NCI-H1930 (cell line): ENCODE measurements around the gene ACSF2.
"Not testable (repeated sequence)": the region's sequence is repeated elsewhere in the genome, so short reads cannot be mapped to it uniquely, and the experiment has no call there.

Source experiments
- DNase-seq, 2 experiments: peaks; one replicate each; lab custom pipeline; 2025; lab: John Stamatoyannopoulos, UW

The ACSF2 gene

DNA sequence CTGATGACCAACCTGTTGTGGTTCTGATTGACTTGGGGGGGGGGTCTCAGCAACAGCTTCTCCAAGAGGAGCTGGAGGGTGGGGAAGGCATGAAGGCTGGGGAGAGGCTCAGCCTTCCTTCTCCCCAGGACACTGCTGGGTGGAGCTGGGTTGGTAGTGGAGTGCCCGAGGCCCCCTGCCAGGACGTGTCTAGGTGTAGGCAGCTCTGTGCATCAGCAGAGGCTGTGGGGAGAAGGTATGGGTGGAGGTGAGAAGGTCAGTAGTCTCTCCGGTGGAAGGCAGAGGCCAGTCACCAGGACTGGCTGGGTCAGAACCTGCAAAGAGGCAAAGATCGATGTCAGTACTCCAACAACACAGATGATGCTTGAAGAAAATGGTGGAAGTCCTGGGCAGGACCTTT lies 38.7 kb downstream of the ACSF2 start:
- DNase-seq = no peak

DNA sequence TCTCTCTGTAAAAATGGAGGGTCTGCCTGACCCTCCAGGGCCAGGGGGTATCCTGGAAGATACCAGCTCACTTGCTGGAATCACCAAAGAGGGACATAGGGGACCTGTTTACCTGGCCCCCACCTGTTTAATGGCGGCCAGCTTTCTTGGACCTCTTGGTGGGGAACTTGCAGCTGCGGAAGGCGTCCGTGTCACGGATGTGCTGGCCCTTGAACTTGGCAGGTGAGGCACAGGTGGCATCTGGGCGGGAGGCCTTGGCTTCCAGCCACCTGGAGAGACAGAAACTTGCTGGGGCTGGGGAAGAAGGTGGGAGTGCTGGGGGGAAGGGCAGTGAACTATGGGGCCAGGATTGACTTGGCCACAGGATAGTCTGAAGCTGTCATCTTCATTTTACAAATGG lies 39.2 kb downstream of the ACSF2 start:
- DNase-seq = no peak

DNA sequence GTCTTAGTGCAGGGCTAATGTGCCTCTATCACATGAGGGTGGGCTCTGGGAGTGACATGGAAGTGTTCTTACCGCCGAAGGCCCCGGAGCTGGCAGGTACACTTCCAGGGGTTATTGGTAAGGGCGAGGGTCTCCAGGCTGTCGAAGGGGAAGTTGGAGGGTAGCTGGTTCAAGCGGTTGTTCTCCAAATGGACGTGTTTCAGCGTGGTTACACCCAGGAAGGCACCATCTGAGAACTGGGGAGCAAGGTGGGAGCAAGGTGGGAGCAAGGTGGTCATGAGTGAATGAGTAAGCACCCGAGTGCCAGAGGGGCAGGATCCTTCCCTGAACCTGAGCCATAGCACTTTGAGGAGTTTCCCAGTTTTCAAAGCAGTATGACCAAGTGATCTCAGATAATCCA lies 39.6 kb downstream of the ACSF2 start:
- no peak for DNase-seq

DNA sequence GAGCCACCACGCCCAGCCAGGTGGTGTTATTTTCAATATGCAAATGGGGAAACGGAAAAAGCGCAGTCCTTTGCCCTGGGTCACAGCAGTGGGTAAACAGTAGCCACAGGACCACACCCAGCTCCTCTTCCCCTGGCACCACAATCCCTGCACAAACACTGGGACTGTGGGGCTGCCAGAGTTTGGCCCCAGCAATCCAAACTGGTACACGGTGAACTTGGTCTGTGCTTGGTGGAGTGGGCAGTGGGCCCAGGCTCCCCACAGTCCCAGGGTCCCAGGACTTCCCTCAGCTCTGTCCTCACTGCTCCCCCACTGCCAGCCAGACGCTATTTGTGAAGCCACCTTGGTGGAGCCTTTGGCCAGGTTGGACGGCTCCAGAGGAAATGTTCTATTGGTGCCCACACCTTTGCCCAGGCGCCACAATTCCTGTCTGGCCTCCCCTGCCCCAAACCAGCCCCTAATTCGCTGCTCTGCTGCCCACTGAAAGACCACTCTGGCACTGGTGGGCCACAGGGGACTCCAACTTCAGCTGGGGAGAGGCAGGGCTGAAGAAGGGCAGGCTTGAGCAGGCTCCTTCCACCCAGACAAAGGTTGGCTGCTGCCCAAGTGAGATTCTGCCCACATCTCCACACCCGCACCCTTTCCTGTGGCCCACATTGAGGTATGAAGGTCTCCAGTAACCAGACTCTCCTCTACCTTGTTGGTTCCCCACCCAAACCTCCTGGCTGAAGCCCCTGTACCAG lies 40.5 kb downstream of the ACSF2 start:
- DNase-seq = no peak

DNA sequence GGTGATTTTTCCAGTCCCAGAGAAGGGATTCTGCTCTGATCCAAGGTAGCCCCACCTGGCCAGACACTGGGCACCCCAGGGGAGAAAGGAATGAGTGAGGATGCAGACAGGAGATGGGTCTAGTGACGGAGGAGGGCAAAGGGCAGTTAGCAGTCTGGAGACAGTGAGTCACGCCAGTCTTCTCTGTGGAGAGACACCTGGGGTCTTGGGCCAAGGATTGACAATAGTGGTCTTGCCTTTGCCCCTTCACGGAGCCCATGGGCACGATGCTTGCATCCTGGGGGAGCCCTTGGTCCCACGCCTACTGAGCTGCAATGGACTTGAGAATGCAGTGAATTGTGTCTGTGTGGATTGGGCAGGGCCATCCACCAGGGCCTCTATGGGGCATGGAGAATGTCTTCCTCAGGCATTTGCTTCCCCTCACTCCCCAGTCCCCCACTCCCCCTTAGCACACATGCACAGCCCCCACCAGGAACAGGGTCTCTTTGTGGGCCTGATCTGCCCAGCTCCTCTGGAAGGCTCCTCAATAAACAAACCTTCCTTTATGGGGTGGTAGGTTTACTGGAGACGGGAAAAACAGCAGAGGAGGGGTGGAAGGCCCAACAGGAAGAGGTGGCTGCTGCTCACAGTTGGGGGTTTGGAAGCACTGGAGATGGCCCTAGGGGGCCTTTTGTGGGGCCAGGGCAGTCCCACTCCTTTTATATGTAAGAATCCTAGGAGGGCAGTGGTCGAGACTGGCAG lies 41.3 kb downstream of the ACSF2 start:
- DNase-seq = no peak

DNA sequence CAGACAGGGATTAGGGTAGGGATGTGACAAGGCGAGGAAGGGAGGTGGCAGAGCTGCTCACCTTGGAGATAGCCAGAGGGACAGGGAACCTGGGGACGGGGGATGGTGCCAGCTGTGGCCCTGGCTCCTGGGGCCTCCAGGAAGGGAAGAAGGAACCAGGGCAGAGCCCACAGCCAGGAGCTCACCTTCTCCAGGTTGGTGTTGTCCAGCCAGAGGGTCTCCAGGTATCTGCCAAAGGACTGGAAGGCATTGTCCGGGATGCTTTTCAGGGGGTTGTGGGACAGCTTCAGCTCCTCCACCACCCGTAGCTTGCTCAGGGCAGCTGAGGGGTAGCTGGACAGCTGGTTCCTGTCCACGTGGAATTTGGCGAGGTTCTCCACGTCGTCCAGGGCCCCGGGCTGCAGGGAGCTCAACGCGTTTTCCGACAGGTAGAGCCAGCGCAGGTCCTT lies 41.9 kb downstream of the ACSF2 start:
- DNase-seq = no peak

DNA sequence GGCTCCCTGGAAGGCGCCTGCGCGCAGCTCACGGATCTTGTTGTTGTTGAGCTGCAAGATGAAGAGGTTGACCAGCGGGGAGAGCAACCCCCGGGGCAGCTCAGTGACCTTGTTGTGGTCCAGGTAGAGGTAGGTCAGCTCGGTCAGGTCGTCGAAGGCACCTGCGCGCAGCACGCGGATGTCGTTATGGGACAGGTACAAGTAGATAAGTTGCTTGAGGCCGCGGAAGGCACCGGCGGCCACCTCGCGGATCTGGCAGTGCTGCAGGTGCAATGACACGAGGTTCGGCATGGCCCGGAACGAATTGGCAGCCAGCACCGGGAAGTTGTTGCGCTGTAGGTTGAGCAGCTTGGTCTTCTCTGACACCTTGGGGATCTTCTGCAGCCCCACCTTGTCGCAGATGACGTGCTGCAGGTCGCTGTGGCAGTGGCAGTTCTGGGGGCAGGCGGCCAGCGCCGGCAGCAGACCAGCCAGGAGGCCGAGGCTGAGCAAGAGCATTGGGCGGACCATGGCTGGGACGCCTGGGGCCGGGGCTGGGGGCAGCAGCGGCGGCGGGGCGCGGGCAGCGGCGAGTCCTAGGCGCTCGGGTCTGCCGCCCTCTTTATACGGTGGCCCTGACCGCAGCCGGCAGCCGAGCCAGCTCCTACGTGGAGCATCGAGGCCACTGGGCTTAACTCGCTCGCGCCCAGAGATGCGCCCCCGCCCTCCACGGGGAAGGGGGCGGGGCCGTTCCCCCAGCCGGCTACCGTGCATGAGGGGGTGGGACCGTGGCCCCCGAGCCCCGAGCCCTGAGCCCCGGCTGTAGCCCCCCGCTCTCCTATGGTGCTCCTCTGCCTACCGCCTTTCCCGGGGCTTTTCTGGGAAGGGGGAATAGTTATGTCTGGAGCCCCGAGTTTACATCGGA lies 42.5 kb downstream of the ACSF2 start, which contains the start of gene CHAD:
Gene CHAD (minus strand): TSS at position 577 of the 904 bp plus-strand sequence. CDS start 67 bp downstream, at position 510.
- no peak for DNase-seq

DNA sequence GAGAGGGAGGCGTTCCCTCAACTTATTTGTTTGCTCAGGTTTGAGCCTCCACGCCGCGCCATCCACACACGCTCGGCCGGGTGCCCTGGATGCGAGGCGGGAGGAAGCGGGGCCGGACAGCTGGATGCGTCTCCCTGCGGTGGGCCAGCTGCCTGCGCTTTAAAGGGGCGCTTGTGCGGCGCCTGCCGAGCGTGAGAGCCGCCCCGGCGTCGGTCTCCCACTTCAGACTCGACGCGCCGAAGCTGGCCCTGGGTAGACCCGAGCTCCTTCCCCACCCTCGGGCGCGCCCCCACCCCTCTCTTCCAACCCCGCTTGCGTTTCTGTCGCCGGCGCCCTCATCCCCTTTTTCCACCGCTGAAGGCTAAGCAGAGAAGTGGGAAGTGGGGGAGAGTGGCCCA lies 43.2 kb downstream of the ACSF2 start:
- no peak for DNase-seq

DNA sequence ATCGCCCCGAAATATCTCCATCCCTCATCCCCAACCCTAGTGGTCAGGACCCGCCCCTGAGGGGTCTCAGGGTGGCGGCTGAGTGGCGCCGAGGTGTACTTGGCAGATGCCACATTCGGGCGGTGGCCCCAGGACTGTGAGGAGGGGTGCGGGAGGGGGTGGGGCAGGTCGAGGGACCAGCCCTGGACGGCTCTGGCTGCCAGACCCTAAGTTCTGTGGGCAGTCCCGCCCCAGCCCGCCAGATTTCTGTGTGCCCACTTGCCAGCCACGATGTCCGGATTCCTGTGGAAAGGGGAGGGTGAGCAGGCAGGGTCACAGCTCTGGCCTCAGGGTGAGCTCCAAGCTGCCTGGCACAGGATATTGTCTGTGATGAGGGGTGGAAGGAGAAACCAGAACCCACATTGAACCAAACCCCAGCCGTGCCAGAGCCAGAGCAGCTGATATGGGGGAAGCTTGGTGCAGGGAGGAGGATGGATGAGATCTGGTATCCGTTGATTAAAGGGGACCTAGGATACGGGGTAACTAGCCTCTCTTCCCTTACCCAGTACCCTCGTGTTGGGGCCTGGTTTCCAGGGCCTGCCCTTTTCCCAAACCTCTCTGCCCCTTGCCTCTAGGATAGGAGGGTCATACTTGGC lies 43.8 kb downstream of the ACSF2 start:
- DNase-seq = no peak

DNA sequence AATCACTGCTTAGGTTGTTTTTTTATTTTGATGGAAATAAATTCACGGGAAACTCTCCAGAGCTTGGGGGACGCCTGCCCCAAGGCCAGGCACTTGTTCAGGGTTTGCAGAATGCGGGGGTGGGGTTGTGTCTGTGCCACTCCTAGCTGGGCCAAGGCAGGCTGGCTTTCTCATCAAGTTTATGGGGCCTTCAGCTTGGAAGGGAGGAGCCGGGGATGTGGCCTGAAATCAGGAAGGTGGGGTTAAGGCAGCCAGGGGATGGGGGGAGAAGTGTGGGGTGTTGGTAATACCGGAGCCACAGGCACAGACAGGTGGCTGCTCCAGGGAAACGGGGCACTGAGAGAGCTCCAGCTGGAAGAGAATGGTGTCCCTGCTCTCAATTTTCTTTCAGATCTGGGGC lies 44.4 kb downstream of the ACSF2 start:
- DNase-seq = no peak

DNA sequence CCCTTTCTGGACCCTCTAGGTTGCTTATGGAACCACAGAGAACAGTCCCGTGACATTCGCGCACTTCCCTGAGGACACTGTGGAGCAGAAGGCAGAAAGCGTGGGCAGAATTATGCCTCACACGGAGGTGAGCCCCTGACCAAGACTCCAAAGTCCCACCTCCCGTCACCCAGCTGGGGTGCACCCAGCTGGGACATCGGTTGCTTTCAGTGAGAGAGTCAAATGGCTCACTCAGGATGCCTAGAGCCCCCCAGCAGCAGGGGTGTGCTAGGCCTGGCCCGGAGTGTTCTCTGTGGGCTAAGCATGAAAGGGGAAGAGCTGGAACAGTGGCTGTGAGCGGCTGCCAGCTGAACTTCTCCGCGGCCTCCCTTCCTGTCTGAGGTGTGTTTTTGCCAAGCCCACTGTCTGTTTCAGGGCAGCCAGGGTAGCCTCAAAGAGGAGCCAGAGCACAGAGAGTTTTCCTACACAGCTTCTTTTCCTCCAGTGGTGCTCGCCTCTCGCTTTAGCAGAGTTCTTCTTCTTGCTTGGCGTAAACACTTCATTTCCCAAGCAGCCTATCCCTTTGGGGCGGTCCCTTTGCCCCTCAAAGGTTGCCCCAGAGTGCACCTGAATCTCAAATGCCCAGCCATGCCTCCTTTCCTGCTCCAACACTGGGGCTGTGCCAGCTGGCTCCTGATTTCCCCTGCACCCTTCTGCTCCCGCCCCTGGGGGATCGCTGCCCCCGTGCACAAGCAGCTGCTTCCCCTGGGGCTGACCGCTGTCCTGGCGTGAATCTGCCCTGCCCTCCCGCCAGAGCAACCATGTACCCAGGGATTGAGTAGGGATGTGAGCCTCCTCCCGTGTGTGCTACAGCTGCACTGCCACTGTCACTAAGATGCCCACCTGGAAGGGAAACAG lies 45.2 kb downstream of the ACSF2 start:
- DNase-seq = no peak

DNA sequence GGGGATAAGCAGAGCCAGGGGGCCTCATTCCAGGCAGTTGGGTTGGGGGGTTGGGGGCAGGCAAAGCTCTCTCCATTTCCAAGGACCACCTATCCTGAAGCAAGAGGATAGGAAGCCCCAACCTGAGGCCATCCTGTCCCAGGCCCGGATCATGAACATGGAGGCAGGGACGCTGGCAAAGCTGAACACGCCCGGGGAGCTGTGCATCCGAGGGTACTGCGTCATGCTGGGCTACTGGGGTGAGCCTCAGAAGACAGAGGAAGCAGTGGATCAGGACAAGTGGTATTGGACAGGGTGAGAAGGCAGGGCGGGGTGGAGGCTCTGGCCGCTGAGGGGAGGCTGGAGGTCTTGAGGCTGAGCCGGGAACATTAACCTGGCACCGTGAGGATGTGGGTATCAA lies 46.3 kb downstream of the ACSF2 start:
- no peak for DNase-seq

DNA sequence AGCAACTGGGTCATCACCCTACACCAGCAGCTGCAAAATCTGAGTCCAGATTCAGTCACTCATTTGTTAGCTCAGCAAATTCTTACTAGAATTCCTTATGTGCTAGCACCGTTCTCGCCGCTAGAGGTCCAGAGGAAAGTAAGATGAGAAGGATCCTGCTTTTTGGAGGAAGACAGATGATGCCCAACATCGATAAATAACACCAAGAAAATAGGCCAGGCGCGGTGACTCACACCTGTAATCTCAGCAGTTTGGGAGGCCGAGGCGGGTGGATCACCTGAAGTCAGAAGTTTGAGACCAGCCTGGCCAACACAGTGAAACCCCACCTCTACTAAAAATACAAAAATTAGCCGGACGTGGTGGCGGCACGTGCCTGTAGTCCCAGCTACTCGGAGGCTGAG lies 46.7 kb downstream of the ACSF2 start:
- DNase-seq = not testable (repeated sequence)

DNA sequence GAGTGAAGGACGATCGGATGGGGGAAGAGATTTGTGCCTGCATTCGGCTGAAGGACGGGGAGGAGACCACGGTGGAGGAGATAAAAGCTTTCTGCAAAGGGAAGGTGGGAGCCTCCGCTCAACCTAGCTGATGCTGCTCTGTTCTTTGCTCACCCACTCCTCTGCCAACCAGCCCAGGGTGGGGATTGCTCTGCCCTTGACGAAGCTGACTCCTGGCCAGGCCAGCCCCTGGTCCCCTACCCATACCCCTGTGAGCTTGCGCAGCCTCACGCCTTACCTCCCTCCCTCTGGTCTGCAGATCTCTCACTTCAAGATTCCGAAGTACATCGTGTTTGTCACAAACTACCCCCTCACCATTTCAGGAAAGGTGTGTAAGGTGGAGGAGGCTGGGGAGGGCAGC lies 47.9 kb downstream of the ACSF2 start:
- no peak for DNase-seq

DNA sequence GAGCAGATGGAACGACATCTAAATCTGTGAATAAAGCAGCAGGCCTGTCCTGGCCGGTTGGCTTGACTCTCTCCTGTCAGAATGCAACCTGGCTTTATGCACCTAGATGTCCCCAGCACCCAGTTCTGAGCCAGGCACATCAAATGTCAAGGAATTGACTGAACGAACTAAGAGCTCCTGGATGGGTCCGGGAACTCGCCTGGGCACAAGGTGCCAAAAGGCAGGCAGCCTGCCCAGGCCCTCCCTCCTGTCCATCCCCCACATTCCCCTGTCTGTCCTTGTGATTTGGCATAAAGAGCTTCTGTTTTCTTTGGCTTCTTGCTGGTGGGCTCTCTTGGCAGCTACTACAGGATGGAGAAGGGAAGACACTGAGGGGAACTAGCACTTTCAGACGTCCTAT lies 48.5 kb downstream of the ACSF2 start:
- DNase-seq = no peak

DNA sequence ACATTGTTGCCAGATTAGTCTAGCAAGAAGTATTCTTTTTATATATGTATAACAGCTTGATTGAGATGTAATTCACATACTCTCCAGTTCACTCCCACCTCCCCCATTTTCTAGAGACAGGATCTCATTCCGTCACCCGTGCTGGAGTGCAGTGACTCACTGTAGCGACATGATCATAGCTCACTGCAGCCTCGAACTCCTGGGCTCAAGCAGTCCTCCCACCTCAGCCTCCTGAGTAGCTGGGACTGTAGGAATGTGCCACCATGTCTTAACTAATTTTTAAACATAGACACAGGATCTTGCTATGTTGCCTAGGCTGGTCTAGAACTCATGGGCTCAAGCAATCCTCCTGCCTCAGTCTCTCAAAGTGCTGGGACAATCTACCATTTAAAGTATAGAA lies 49.3 kb downstream of the ACSF2 start:
- no peak for DNase-seq

DNA sequence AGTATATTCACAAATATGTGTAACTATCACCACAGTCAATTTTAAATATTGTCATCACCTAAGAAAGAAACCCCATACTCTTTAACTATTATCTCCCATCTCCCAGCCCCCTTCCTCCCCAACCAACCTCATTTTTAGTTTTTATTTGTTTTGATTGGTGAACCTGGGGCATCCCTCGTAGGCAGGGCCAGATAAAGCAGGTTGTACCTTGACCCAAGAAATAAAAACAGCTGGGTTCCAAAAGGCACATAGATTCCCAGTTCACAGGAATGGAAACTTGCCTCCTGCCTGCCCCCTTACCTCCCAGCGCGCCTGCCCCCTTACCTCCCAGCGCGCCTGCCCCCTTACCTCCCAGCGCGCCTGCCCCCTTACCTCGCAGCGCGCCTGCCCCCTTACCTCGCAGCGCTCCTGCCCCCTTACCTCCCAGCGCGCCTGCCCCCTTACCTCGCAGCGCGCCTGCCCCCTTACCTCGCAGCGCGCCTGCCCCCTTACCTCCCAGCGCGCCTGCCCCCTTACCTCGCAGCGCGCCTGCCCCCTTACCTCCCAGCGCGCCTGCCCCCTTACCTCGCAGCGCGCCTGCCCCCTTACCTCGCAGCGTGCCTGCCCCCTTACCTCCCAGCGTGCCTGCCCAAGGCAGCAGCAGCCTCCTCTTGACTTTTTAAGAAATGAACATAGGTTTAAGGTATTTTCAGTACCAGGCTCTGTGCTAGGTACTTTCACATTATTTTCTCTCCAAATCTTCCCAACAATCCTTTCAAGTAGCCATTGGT lies 49.9 kb downstream of the ACSF2 start:
- DNase-seq = not testable (repeated sequence)

DNA sequence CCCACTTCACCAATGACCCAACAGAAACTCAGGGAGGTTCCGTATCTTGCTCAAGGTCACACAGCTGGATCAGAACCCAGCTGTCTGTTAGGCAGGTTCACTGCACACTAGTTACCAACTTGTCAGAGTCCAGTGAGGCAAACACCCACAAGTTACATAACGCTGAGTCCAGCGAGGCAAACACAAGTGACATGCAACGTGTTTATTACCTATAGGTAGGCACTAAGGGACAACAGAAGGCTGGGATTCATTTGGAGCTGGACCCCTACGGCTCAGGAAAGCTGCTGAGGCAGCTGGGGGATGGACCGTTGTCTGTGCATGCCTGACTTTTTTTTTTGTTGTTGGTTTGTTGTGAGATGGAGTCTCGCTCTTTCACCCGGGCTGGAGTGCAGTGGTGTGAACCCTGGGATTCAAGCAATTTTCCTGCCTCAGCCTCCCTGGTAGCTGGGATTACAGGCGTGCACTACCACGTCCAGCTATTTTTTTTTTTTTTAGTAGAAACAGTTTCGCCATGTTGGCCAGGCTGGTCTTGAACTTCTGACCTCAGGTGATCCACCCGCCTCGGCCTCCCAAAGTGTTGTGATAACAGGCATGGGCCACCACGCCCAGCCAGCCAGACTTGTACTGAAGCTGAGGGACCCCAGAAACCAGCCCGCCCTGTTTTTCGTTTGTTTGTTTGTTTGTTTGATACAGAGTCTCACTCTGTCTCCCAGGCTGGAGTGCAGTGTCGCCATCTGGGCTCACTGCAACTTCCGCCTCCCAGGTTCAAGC lies 50.7 kb downstream of the ACSF2 start:
- DNase-seq = no peak

DNA sequence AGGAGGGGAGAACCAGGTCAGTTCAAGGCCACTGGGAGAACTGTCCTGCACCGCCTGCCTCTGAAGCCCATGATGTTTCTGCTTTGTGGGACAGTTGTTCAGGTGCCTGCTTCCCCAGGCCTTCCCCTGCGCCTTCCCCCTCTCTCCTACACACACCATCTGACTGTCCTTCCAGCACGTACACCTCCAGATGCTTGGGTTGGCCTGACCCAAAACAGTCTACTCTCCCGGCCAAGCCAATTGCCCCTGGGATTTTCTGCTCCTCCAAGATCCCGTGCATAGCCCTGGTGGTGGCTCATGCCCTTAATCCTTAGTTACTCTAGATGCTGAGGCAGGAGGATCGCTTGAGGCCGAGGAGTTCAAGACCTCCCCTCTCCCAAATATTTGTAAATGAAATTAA lies 52.0 kb downstream of the ACSF2 start:
- DNase-seq = no peak
